Ovary (tissue), 9 donors: ENCODE data around the gene TACC2. TPM values are rescaled to one million over a fixed set of nuclear protein-coding genes. Genes with fewer than 3 reads are reported as not detected.
A peak's percentile ranks its signal among the peaks of the same experiment; 100 is the strongest.

ENCODE experiments used
- DNase-seq, 5 donors: peaks; one replicate each; pipeline ENCODE4 v3.0.0-alpha.2; 2019 to 2020
- H3K27ac ChIP-seq, 2 donors: fragments of 200-600 bp; one replicate each; pipeline versions ENCODE4 v1.5.1 to v1.8.0; 2019 to 2022
- H3K27me3 ChIP-seq: fragments of 200-600 bp; one replicate; pipeline ENCODE4 v1.8.0; 2022
- H3K36me3 ChIP-seq: fragments of 200-600 bp; sonication (generic); one replicate; pipeline ENCODE4 v1.5.1; 2019
- H3K4me1 ChIP-seq: one replicate; pipeline ENCODE4 v1.8.1; 2013; ENCODE audit warnings: mild to moderate bottlenecking, moderate library complexity; ENCODE audit not compliant: insufficient read depth
- H3K4me3 ChIP-seq: fragments of 200-600 bp; sonication (generic); one replicate; pipeline ENCODE4 v1.5.1; 2017
- H3K9me3 ChIP-seq, 2 donors: fragments of 200-600 bp in 1 of 2; sonication (generic) in 1 of 2; one replicate each; pipeline versions ENCODE4 v1.5.1 to v1.8.1; 2013 to 2019; ENCODE audit warnings: mild to moderate bottlenecking in 1 of 2, moderate library complexity in 1 of 2
- EP300 ChIP-seq: sonication (generic); formaldehyde crosslinking; IDR thresholded peaks from one replicate; pipeline ENCODE4 v1.6.1; 2017; ENCODE audit warnings: antibody characterized with exemption
- POLR2A ChIP-seq: fragments of 450-650 bp; IDR thresholded peaks from one replicate; pipeline ENCODE4 v1.6.1; 2017; ENCODE audit warnings: antibody characterized with exemption, mild to moderate bottlenecking, moderate library complexity
- WGBS, 3 donors: extraction: QIAGEN DNeasy Blood & Tissue Kit in 1 of 3; methylation state at CpG; one replicate each; pipeline versions ENCODE4 v1.1.5 to v1.1.7; 2013 to 2017; 5-methylcytosine and 5-hydroxymethylcytosine counted together
- intact Hi-C, 4 donors: fragments of 100-400 bp; cut with DNase I; formaldehyde crosslinking; loops; one replicate each; pipeline versions ENCODE4 v1.11.0 to v1.15.1; 2022 to 2023
- polyA plus RNA-seq, 2 donors: library from polyadenylated mRNA; stranded (reverse); fragments of 200-250 nt in 1 of 2; fragments of 350-450 nt in 1 of 2; fragmentation: Illumina TruSeq in 1 of 2; extraction: RNeasy Lipid Tissue Mini Kit (QIAGEN cat#74804) in 1 of 2; gene quantifications; one replicate each; pipeline ENCODE4 v1.2.3, GENCODE V29; 2013 to 2014
- total RNA-seq, 7 donors: library from RNA; depleted of rRNA in 2 of 7; stranded (reverse); fragments of >200 nt in 2 of 7; fragmentation: NEBNext Ultra II Directional in 3 of 7; extraction: Animal tissue kit (Norgen Biotek cat#: 25700) in 3 of 7; gene quantifications; one replicate each; pipeline versions ENCODE4 v1.1.0 to v1.2.4, GENCODE V29; 2016 to 2023
- TF ChIP-seq, protein P1 (sequence below), 3 donors: fragments of 450-650 bp in 2 of 3; fragments of 200-600 bp in 1 of 3; IDR thresholded peaks; one replicate each; pipeline versions ENCODE4 v1.5.1 to v1.8.0; 2016 to 2022; ENCODE audit warnings: antibody characterized with exemption in 3 of 3, mild to moderate bottlenecking in 1 of 3
- donor health status: DM: no; HTN: no; CAD: no; lungs with moderate emphysema.
- donor health status: DM: no; HTN: no; CAD: no.
- donor health status: Bipolar disorder and iron deficiency.
- donor health status: DM: yes; HTN: yes; CAD: no.
- donor health status: DM: no; HTN: no; CAD: no.
- donor health status: DM: yes; HTN: yes; CAD: no.

TACC2 gene
- total and polyA plus RNA-seq, 9 donors: 6.1 to 66.4 (median 14.2) TPM

DNA sequence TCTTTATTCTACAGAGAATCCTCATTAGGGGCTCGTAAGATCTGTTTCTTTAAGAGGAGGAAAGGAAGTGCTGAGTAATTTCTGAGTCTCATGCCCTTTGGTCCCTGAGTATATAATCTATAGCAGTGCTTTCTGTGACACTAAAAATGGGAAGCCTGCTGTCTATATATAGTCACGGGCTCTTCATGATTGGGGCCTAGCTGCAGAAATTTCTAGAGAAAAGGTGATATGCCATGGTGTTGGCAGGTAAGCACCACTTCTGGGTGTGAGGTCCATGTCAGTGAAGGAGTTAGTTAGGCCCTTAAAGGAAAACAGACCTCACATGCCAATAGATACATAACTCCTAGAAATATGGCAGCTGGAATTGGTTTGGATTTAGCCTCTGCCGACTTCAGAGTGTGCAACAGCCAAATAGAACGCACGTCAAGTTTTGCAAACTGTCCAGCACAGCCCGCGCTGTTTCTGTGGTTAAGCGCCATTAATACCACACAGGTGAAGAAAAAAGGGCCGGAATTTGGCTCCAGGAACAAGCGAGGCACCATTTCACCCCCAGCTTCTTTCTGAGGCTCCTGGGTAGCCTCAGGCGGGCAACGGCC, 123.2 kb downstream of the TACC2 start:
- H3K9me3 ChIP-seq: no peaks in the 10 kb centered on the region
- TF ChIP-seq, protein P1, sequence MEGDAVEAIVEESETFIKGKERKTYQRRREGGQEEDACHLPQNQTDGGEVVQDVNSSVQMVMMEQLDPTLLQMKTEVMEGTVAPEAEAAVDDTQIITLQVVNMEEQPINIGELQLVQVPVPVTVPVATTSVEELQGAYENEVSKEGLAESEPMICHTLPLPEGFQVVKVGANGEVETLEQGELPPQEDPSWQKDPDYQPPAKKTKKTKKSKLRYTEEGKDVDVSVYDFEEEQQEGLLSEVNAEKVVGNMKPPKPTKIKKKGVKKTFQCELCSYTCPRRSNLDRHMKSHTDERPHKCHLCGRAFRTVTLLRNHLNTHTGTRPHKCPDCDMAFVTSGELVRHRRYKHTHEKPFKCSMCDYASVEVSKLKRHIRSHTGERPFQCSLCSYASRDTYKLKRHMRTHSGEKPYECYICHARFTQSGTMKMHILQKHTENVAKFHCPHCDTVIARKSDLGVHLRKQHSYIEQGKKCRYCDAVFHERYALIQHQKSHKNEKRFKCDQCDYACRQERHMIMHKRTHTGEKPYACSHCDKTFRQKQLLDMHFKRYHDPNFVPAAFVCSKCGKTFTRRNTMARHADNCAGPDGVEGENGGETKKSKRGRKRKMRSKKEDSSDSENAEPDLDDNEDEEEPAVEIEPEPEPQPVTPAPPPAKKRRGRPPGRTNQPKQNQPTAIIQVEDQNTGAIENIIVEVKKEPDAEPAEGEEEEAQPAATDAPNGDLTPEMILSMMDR (IDR thresholded peaks at IDR 0.05): no peak
- TF ChIP-seq EP300 (no peak), POLR2A (no peak)
- peak overlapping the region; percentile 96 to 99 for H3K27ac ChIP-seq
- H3K4me1 ChIP-seq: peaks cover 6% of the 10 kb centered on the region
- 17 to 22% (median 21%) methylated on average over 12 of the region's 12 CpGs for WGBS, 3 donors
- no peaks in the 10 kb centered on the region for H3K36me3 ChIP-seq
- peak overlapping the region; percentile 59 for H3K4me3 ChIP-seq
- no peaks in the 10 kb centered on the region for H3K27me3 ChIP-seq
- intact Hi-C loops: loop anchor here (2.0 to 10.0 kb wide), 5 partner anchors 57 to 185 kb away; partner anchors contain the start of genes ATE1 (in 1 of the 4) and NSMCE4A (in 1 of the 4)
- peak in 1 of 5 donors; percentile 45 for DNase-seq

DNA sequence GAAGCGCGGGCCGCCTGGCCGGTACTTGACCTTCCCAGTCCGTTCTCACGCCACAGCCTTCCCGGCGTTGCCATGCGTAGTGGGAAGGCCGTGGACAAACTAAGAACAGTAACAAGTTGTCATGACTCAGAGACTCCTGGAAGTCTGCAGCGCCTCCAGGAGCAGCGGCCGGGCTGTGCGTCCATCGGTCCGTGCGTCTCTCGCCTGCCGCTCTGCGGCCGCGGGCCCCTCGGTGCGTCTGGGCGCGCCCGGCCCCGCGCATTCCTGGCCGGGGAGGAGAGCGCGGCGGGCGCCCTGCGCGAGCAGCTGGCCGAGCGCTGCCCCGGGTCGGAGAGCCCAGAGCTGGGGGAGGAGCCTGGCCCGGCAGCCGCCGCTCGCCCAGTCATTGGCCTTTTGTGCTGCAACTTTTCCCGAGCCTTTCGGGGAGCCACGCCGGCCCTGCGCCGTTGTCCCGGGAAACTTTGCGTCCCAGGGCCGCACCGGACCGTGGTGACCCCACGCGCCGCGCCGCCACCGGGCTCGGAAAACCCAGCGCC, 123.7 kb downstream of the TACC2 start:
- 0% methylated on average over 17 to 63 of the region's 63 CpGs for WGBS, 3 donors
- intact Hi-C loops: loop anchor here (2.0 to 10.0 kb wide), 5 partner anchors 58 to 185 kb away; partner anchors contain the start of genes ATE1 (in 1 of the 4) and NSMCE4A (in 1 of the 4)
- no peaks in the 10 kb centered on the region for H3K9me3 ChIP-seq
- peak; percentile 77 to 89 (median 87) for DNase-seq
- H3K27me3 ChIP-seq: no peaks in the 10 kb centered on the region
- H3K4me3 ChIP-seq: peak overlapping the region; percentile 59
- H3K4me1 ChIP-seq: peaks cover 6% of the 10 kb centered on the region
- H3K27ac ChIP-seq: peak overlapping the region; percentile 96 to 99
- H3K36me3 ChIP-seq: no peaks in the 10 kb centered on the region
- TF ChIP-seq POLR2A: peak; percentile 70
- TF ChIP-seq, protein P1 (IDR thresholded peaks at IDR 0.05): peak; percentile 36 to 87 (median 44)
- TF ChIP-seq EP300: no peak

DNA sequence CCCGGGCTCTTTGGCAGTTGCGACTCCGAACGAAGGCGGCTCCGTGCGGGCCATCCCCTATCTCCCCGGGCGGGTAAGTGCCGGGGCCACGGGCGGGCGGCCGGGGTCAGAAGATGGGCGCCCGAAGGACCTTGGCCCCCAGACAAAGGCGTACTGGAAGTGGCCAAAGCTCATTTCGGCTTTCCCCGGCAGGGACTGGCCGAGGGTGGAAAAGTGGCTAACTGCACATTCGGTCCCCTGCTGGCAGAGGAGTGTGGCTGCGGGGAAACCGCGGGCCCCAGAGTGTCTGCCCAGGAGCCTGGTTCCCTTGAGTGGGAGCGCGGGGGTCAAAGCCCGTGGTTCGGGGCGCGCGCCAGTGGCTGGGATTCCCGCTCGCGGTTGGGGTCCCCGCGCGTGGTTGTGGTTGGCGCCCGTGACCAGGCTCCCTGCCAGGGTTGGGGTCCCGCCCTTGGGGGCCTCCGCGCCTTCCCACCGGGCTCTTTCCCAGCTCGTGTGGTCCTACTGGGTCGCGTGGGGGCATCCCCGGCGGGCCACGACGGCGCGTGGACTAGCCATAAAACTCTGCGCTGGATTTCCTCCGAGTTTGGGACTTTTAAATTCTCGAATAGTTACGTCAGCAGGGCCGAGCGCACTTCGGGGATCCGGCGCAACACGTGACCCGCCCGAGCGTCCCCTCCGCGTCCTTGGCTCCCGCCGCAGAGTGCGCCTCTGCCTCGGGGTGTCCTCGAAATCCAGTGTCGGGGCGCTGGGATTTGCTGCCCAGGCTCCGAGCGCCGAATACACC, 124.4 kb downstream of the TACC2 start:
- 0 to 1% (median 1%) methylated on average over 57 to 77 of the region's 77 CpGs for WGBS, 3 donors

More for the DNA sequence above, 124.4 kb downstream of the TACC2 start:
- Histone ChIP-seq H3K4me3 (peak overlapping the region; percentile 59), H3K27me3 (no peaks in the 10 kb centered on the region), H3K9me3 (no peaks in the 10 kb centered on the region), H3K27ac (peak overlapping the region; percentile 96 to 99), H3K36me3 (no peaks in the 10 kb centered on the region), H3K4me1 (peaks cover 6% of the 10 kb centered on the region)
- intact Hi-C loops: loop anchor here (2.0 to 10.0 kb wide), 5 partner anchors 59 to 186 kb away; partner anchors contain the start of genes ATE1 (in 1 of the 4) and NSMCE4A (in 1 of the 4)
- TF ChIP-seq POLR2A (peak; percentile 92), EP300 (no peak)
- TF ChIP-seq, protein P1 (IDR thresholded peaks at IDR 0.05): peak; percentile 17 to 35 (median 33)
- DNase-seq: peak; percentile 77 to 87 (median 83)
